8988T (cell line): ENCODE measurements around the gene RAD51B.

Experiments used
- DNase-seq: peaks from one replicate; pipeline ENCODE4 v3.0.0; 2011

RAD51B gene

DNA sequence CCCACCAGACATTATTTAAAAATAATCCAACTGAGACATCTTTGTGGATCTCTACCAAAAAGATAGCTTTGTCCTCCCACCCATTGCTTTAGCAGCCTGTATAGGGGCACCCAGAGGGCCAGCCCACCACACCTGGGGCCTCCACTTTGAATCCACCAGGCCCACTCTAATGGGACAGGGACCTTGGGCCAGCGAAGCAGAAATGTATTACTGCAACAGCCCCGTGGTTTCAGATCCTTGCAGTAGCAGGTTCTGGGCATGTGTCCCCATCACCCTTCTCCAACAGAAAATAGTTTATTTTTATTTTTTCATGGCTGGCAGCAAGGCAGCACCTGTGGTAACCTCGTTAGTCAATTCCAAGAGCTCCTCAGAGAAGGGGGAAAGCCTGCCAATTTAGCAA lies 754.9 kb downstream of the RAD51B start:
- no peak for DNase-seq

DNA sequence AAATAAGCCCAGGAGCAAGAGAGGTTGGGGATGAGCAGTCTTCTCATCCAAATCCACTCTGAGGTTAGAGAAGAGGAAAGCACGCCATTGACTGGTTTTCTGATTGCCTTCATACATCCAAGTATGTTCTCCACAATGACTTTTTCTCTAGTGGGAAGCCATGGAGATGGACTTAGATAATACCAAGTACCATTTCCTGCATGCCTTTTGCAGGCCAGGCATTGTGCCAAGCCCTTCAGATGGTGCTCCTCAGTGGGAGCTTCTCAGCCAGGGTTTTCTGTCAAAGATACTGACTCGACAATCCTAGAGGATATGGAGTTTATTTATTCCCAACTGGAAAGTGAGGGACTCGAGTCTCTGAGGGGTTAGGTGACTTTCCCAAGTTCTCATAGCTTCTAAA lies 755.3 kb downstream of the RAD51B start:
- no peak for DNase-seq

DNA sequence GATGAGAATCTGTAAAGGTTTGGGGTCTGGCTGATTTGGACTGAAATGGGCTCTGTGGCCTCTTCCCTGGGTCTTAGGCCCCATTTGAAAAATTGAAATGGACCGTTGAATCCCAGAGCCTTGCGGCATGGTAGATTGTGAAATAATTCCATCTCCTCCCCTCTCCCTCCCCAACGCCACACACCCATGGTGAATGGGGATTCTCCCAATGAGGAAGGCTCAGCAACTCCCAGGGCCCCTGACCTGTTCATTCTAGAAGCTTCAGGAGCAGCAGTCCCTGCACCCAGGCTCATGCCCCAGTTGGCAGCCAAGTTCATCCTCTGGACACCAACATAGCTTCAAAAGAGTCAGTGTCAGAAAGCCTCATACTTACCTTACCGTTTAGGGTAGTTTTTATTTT lies 755.8 kb downstream of the RAD51B start:
- DNase-seq, result no peak

DNA sequence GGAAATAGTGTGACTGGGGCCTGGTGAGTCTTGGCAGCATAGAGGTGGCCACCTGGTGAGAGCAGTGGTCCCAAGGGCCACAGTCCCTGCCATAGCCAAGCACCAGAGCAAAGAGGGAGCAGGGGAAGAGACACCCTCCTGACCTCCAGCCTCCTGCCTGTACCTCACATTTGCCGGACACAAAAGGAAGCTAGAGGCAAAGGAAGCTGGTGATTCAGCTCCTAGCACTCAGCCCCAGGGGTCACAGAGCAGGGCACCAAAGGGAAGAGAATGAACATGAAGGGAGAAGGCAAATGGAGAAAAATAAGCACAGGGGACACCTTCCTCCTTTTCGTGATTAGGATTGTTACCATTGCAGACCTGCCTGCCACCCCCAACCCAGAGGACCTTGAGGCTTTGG lies 756.5 kb downstream of the RAD51B start:
- no peak for DNase-seq

DNA sequence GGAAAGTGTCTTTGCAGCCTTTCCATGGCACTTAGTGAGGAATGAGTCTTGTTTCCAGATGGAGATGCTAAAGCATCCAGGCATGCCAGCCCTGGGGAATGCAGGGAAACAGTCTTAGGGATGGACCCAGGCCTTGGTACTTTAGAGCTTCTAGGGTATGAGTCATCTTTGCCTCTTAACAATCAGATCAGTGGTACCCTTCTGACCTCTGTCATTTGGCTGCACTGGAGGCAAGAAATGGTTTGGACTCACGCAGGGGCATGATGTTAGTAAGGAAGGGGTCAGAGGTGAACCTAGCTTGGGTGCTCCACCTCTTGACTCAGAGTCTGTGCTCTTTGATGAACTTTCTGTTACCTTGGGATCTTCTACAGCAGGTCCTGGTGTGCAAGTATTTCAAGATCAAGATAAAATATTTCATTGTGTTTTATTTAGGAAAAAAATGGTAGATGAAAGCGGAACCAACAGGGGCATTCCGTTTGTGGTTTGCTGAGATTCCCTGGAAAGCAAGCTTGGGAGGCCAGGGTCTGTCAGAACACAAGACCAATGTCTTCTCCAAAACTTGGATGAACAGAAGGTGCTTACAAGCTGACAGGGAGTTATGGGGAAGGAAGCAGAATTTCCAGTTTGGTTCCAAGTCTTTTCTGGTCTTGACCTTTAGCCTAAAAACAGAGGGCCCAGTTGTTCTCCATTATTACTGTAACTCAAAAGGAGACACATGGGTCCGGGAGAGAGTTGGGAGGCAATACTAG lies 757.1 kb downstream of the RAD51B start:
- no peak for DNase-seq

DNA sequence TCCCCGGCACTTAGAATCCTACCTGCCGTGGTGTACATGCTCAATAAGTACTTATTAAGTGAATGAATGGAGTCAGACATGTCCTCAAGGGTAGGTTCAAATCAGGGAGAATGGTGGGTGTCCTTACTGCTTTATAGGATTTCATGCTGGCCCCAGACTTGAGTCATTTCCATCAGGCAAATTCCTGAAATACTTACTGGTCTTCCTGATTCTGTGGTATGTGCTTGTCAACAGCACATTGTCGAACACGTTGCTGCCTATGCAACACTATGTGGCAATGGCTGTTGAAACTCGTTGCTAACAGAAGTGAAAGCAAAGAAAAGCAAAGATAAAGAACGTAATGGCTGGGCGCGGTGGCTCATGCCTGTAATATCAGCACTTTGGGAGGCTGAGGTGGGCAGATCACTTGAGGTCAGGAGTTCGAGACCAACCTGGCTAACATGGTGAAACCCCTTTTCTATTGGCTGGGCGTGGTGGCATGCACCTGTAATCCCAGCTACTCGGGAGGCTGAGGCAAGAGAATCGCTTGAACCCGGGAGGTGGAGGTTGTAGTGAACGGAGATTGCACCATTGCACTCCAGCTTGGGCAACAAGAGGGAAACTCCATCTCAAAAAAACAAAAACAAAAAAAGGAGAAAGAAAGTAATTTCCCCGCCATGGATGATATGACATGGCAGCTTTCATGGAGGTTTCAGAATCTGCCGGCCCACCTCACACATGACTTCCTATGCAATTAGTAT lies 758.4 kb downstream of the RAD51B start:
- DNase-seq, result peak; percentile 72

DNA sequence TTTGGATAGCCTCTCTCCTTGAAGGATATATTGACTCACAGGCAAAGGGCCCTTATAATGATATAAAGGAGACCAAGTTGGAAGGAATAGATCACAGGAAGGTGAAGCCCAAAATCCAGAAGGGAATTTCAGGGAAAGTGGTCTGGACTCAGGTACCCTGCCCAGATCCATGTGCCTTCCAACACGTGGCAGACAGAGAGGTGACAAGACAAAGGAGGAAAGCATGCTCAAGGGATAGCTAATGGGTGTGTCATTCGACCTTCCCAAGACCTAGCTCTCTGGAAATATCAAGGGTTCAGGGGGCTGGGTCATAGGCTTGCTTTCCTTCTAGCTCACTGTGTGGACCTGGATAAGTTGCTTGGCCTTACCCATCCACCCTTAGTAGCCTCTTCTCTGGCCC lies 759.0 kb downstream of the RAD51B start:
- no peak for DNase-seq

DNA sequence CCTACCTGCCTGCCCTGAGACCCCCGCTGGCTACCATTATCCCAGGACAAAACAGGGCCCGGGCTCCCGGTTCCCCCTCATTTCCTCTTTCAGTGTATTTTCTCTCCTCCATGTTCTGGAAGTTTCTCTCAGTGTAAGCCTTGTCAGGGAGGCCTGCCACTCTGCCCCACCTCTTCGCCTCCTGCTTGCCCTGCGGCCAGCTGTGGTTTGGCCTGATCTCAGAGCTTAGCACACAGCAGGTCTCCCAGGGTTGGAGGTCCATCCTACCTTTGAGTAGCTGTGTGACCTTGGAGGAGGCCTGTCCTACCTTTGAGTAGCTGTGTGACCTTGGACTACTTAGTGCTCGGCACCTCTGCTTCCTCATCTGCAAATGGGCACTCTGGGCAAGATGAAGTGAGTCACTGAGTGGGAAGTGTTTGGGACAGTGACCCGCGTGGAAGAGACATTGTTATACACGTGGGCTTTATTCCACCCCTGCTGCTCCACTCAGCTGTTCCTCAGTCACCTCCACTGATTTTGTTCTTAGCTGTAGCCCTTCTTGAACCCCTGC lies 760.6 kb downstream of the RAD51B start:
- DNase-seq, result no peak

DNA sequence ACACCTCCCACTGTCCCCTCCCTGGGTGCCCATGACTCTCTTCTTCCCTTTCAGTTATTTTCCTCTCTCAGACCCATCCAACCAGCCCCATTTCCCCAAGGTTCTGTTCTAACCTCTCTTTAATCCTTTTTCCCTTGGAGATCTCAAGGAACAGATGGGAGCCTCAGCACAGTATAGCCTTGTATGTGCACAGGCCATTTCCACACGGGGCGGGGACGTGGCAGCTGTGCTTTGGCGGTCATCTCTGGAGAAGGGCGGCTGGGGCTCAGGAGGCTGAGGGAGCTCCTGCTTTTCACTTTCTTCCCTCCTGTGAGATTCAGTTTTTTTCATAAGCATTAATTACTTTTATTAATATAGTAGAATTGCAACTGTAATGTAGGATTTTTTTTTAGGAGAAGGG lies 761.1 kb downstream of the RAD51B start:
- DNase-seq, result no peak

DNA sequence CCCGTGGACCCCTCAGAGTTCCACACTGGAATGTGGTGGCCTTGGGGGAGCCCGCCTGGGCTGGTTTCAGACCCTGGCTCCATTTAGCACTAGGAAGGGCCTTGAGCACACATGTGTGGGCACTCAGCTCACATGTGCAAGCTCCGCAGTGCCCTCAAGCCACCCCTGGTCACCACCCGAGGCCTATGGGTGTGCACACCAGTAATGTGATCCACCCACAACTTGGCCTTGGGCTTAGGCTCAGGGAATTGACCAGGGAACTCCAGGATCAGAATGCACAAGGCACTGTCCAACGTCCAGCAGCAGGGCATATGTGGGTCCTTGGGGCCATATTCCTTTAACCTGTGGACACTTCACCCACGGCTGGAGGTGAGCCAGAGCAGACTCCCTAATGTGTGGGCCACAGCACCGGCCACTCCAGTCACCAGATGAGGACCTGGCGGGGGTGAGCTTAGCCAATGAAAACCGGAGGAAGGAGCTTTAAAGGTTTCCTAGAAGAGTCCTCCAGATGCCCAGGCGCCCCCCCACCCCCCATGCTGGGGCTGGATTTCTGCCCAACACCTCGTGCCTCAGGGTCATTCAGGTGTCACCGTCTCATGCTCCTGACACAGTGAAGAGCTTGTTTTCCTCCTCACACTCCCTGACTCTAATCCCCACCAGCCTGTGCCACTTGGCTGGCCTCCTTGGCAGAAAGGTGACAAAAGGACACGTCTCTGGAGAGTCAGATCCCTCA lies 764.1 kb downstream of the RAD51B start:
- no peak for DNase-seq

DNA sequence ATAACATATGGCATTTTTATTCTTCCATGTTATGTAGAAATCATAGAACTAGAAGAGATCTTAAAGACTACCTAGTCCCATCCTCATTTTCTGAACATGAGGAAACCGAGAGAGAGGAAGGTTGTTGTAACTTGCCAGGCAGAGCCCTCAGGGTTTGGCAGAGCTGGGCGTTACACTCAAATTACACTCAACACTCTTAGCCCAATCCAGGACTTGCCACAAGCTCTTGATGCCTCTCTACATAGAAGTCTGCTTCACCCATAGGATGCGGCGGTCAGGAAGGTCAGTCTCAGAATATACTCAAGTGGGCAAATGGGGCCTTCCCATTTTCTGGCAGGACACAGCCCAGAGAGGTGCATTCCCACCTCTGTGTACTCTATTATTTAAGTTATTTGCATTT lies 765.2 kb downstream of the RAD51B start:
- DNase-seq, result no peak

DNA sequence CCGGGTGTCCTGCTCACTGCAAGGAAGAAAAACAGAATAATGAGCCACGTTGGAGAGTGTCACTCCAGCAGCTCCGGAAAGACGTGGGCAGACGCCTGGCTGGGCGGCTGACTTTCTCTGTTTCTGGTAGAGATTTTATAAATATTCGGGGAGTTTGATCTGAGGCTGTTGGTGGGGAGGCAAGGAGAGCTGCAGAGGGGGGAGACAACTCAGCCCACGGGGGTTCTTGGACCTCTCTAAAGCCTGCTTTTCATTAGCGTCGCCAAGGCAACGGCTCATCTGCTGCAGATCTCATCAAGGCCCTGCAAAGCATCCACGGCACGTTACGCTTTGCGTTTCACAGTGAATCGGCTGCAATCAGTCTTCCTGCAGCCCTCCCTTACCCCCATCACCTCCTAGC lies 766.1 kb downstream of the RAD51B start:
- no peak for DNase-seq

DNA sequence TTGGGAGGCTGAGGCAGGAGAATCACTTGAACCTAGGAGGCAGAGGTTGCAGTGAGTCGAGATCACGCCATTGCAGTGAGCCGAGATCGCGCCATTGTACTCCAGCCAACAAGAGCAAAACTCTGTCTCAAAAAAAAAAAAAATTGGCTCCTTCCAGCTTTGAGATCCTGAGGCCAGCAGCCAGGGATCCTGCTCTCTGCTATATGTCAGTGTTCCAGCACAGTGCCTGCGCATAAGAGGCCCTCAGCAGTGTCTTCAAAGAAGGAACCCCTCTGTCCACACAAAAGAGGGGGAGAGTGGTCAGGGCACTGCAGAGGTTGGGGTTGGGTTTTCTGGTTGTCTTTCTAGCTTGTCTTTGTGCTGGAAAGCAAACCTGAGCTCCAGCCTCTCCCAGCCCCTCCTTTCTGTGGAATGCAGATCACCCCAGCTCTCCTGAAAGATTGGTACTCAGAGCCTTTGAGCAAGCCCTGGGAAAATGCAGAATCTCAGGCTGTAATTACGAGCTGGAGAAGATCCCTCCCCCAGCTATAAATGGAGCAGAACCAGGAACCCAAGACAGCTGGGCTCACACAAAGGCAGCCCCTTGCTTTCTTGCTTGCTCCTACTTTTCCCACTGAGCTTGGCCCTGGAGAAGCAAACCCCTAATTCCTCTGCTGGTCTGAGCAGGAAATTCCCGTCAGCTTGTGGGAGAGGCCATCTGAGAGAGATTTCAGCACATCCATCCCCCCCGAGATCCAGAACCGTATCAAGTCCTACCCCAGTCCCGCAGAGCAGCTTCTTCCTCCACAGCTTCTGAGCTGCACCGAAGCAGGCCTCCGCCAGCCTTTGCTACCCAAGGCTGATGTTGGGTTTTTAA lies 767.5 kb downstream of the RAD51B start:
- DNase-seq, result no peak

DNA sequence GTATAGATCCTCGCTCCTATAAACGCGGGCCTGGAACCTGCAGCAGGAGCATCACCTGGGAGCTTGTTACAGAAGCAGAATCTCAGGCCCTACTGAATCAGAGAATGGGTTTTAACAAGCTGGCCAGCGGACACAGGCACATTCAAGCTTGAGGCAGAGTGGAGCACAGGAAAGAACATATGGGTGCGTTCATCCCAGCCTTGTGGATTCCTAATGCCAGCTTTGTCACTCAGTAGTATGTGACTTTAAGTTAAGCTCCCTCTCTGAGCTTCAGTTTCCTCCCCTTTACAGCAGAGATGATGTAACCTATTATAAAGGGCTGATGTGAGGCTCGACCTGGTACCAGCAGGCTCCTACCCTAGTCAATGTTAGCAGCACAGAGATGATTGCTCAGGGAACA lies 768.4 kb downstream of the RAD51B start:
- DNase-seq, result no peak

DNA sequence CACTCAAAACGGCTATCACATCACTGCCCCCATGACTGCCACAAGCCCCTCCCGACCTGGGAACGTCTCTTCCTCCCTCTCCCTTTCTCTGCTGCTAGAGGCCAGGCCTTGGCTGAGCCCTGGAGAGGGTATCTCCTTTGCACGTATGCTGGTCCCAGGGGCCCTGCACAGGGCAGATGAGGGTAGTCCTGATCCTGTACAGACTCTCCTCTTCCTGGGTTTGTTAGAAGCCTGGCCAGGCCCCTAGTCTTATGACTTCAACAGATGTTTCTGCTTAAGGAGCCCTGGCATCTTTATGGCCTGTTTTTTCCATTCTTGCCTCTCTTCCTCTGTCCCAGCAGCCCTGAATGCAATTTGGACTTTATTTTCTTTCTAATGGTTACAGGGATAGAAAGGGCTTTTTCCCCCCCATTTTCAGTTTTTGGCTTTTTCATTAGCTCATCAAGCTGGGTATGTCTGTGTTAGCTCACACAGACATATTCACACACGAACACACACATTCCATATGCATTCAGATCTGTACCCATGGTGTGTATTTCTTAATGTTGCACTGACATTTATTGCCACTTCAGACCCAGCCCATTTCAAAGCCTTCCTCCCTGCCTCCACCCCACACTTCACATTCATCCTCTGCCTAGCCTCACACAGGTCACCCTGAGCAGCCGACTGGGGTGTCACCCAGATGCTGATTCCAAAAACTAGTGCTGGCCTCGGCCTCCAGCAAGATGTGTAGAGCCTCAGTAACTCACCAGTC lies 770.0 kb downstream of the RAD51B start:
- DNase-seq, result no peak

DNA sequence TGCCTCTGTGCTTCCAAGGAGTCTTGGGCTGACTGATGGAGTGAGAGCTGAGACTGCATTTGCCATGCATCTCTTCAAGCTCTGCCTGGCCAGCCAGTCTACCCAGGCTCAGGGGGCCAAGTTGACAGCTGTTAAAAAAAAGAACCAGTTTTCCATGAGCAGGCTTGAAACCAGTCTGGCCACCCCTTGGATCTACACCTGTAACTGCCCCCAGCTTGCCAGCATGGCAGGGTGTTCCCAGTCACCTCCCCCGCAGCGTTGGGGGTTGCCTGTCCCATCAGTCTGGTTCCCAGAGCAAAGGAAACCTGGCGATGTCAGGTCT lies 770.6 kb downstream of the RAD51B start:
- no peak for DNase-seq

DNA sequence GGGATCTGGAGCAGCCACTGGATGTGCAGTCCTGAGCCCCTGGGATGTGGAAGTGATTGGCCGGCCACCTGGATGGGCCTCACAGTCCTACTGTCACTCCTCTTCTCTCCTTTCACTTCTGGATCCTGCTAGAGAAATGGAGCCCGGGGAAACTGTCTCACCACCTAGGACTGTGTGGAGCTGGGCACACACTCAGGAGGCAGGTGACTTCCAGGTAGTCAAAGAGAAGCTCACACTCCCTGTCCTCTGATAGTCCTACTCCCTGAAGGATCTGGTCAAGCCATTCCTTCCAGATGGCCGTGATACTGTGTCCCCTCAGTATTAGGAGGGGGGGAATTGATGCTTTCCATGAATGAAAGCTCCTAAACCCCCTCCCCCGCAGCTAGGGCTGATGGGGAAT lies 772.2 kb downstream of the RAD51B start:
- DNase-seq, result no peak

DNA sequence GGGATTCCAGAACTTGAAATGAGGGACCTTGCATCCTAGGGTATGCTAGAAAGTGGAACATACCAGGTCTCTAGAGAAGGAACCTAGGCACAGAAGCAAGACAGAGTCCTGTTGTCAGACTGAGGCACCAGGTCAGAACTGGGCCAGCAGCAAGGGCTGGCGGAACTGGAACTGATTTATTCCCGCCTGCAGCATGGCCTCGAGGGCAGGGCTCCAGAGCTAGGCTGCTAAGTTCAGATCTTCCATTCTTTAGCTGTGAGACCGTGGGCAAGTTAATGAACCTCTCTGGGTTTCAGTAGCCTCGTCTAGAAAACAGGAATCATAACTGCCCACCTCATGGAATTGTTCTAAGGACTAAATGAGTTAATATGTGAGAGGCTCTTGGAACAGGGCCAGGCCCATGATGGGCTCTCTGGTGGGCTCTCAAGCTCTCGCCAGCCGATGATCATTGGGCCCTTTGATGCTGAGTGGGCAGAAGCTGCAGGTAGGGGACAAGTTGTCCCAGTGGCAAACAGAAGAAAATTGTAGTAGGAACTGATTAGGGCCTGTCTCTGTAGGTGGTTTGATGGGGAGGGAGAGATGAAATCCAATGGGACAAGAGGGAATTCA lies 773.5 kb downstream of the RAD51B start:
- DNase-seq, result no peak

DNA sequence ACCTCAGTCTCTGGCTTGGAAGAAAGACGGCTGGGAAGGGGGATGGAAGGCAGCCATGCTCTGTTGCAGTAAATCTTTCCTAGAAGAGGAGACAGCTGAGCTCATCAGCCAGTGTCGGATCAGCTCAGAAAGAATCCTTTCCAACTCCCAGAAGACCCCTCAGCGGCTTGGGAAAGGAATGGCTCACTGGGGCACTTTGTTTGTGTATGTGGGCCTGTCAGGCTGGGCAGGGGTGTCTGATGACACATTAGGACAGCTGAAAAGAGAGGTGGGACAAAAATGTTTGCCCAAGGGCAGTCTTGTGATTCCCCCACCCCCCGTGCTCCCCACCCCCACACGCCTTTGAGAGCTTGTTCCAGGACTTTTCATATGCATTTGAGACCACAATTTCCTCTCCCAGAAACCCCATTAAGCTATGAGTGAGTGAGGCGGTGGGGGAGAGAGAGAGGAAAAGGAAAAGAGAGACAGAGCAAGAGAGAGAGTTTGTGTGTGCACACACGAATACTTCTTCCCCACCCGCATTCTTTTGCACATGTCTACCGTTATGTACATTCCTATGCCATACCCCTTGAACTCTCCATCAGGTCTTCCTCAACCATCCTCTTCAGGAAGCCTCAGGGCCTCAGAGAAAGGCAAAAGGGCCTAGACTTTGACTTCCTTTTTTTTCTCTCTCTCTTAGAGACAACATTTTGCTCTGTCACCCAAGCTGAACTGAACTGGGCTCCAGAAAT lies 774.4 kb downstream of the RAD51B start:
- DNase-seq, result no peak

DNA sequence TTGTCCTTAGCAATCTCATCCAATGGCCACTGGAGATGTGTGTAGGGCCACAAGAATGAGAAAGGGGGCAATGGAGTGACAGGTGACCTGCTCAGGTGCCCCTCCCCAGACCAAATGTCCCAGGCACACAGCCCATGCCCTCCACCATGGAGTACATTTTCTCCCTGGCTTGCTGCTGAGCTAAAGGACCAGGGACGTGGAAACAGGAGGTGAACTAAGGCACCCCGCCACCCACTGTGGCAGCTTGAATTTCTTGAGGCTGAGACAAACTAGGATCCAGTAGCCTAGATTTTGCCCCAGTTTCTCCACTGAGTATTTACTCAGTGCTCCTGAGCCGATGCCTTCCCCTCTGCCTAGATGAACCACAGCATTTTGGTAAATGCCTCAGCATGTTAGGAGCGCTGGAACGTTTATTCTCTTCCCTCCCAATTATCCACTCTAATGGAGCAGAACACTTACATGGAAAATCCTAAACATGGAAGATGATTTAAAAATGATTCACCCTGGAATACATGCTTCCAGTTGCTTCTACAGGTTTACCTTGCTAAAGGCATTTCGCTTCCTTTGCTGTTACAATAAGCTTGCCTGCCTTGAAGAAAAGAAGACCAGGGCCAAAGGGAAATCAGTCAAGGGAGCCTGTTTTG lies 775.3 kb downstream of the RAD51B start:
- no peak for DNase-seq
